Measurements from ENCODE around the gene CD22. TPM values are rescaled to one million over a fixed set of nuclear protein-coding genes. Genes with fewer than 3 reads are reported as not detected.

Gene CD22
- total RNA-seq, 4 donors from 2014 or later, result 0.91 to 4.2 TPM; not detected in 2

GRCh38 chr19:35348911-35349611 is 20.1 kb downstream of the CD22 start:
- no peak for TF ChIP-seq POLR2A (IDR thresholded peaks at IDR 0.05)
- no peak for TF ChIP-seq CTCF (IDR thresholded peaks at IDR 0.05)
- 82 to 85% methylated on average over 18 of the region's 18 CpGs for WGBS, 2 donors
- intact Hi-C loops (cut with DNase I; ENCODE audit: low total_unique reads), result no loop called here
- no peak overlapping the region for H3K4me3 ChIP-seq (ENCODE audit: low read depth, poor library complexity, severe bottlenecking)
- DNase-seq (ENCODE audit: low spot score in 2 of 2), result peak in 1 of 2 donors; percentile 63

GRCh38 chr19:35349614-35350521 is 20.9 kb downstream of the CD22 start:
- no peak for TF ChIP-seq POLR2A (IDR thresholded peaks at IDR 0.05)
- no peak for TF ChIP-seq CTCF (IDR thresholded peaks at IDR 0.05)
- 74 to 80% methylated on average over 16 to 17 of the region's 17 CpGs for WGBS, 2 donors
- peak in 1 of 2 donors; percentile 78 for DNase-seq (ENCODE audit: low spot score in 2 of 2)
- intact Hi-C loops (cut with DNase I; ENCODE audit: low total_unique reads), result loop anchor here (5.0 to 10.0 kb wide), 2 partner anchors 117 to 145 kb away; partner anchors contain the start of gene KRTDAP
- no peak overlapping the region for H3K4me3 ChIP-seq (ENCODE audit: low read depth, poor library complexity, severe bottlenecking)

- H3K4me3 ChIP-seq (ENCODE audit: low read depth, poor library complexity, severe bottlenecking), result no peak overlapping the region
- peak in 1 of 2 donors; percentile 65 for DNase-seq (ENCODE audit: low spot score in 2 of 2)
- TF ChIP-seq POLR2A (IDR thresholded peaks at IDR 0.05) (no peak), CTCF (IDR thresholded peaks at IDR 0.05) (no peak)
- WGBS, 2 donors, result 85 to 87% methylated on average over 7 of the region's 7 CpGs
- intact Hi-C loops (cut with DNase I; ENCODE audit: low total_unique reads), result loop anchor here (5.0 to 10.0 kb wide), 2 partner anchors 117 to 144 kb away; partner anchors contain the start of gene KRTDAP
These were observed 21.6 kb downstream of the CD22 start for GRCh38 chr19:35350591-35350990.

- no peak for TF ChIP-seq POLR2A (IDR thresholded peaks at IDR 0.05)
- no peak for TF ChIP-seq CTCF (IDR thresholded peaks at IDR 0.05)
- intact Hi-C loops (cut with DNase I; ENCODE audit: low total_unique reads), result loop anchor here (5.0 to 10.0 kb wide), 2 partner anchors 116 to 143 kb away; partner anchors contain the start of gene KRTDAP
- peak in 1 of 2 donors; percentile 73 for DNase-seq (ENCODE audit: low spot score in 2 of 2)
- H3K4me3 ChIP-seq (ENCODE audit: low read depth, poor library complexity, severe bottlenecking), result no peak overlapping the region
- 92 to 93% methylated on average over 42 to 47 of the region's 47 CpGs for WGBS, 2 donors
These were observed 22.6 kb downstream of the CD22 start for GRCh38 chr19:35351411-35352176.

GRCh38 chr19:35352177-35352447 is 23.1 kb downstream of the CD22 start:
- no peak overlapping the region for H3K4me3 ChIP-seq (ENCODE audit: low read depth, poor library complexity, severe bottlenecking)
- intact Hi-C loops (cut with DNase I; ENCODE audit: low total_unique reads), result loop anchor here (5.0 to 10.0 kb wide), 2 partner anchors 115 to 143 kb away; partner anchors contain the start of gene KRTDAP
- DNase-seq (ENCODE audit: low spot score in 2 of 2), result peak in 1 of 2 donors; percentile 63
- WGBS, 2 donors, result 82 to 83% methylated on average over 12 to 18 of the region's 18 CpGs
- TF ChIP-seq CTCF (IDR thresholded peaks at IDR 0.05), result no peak
- TF ChIP-seq POLR2A (IDR thresholded peaks at IDR 0.05), result no peak
